Measurements from ENCODE around the gene TRIM32. TPM values are rescaled to one million over a fixed set of nuclear protein-coding genes. Genes with fewer than 3 reads are reported as not detected.
A peak's percentile ranks its signal among the peaks of the same experiment; 100 is the strongest.

Gene TRIM32
- total RNA-seq, 1 donor from 2014 or later, result 33.7 TPM

GRCh38 chr9:116700882-116701865 is 14.1 kb downstream of the TRIM32 start:
- no peak overlapping the region for H3K4me2 ChIP-seq (ENCODE audit: low read length)
- Mint-ChIP-seq H3K4me3 (ENCODE audit: unreplicated experiment) (no peak overlapping the region), H3K36me3 (ENCODE audit: low read depth, unreplicated experiment) (peaks cover 27% of the 10 kb centered on the region), H3K4me1 (ENCODE audit: low read depth, unreplicated experiment) (peaks cover 14% of the 10 kb centered on the region), H3K9me3 (ENCODE audit: unreplicated experiment) (no peaks in the 10 kb centered on the region), H3K27ac (ENCODE audit: unreplicated experiment) (peak overlapping the region; percentile 49), H3K27me3 (ENCODE audit: low read depth, unreplicated experiment) (no peaks in the 10 kb centered on the region)
- peaks cover 17% of the 10 kb centered on the region for H3K4me1 ChIP-seq (ENCODE audit: insufficient read depth, low read length)
- no peak overlapping the region for H2AFZ ChIP-seq (ENCODE audit: low read depth, low read length)
- H3K79me2 ChIP-seq (ENCODE audit: insufficient read depth, low read length), result peaks cover 55% of the 10 kb centered on the region
- FAIRE-seq (peak; percentile 64), DNase-seq (ENCODE audit: low read depth) (no peak)
- H3K27ac ChIP-seq (ENCODE audit: low read depth, low read length), result no peak overlapping the region
- H3K27me3 ChIP-seq (ENCODE audit: insufficient read depth, low read length), result no peaks in the 10 kb centered on the region
- H3K36me3 ChIP-seq (ENCODE audit: insufficient read depth, low read length), result peaks cover 33% of the 10 kb centered on the region
- no peak overlapping the region for H3K9ac ChIP-seq (ENCODE audit: low read length)
- TF ChIP-seq CTCF (IDR thresholded peaks at IDR 0.05; ENCODE audit: insufficient read depth, low read depth, low read length) (no peak), EZH2 (IDR thresholded peaks at IDR 0.05; ENCODE audit: insufficient read depth, low read length) (no peak)
- H4K20me1 ChIP-seq (ENCODE audit: insufficient read depth, low read length), result peaks cover 66% of the 10 kb centered on the region
- H3K9me3 ChIP-seq (ENCODE audit: insufficient read depth, low read depth, low read length), result no peaks in the 10 kb centered on the region
- H3K4me3 ChIP-seq (ENCODE audit: insufficient read depth, low read depth, low read length), result no peak overlapping the region

GRCh38 chr9:116701940-116702642 is 15.0 kb downstream of the TRIM32 start:
- H3K79me2 ChIP-seq (ENCODE audit: insufficient read depth, low read length), result peaks cover 50% of the 10 kb centered on the region
- H3K4me2 ChIP-seq (ENCODE audit: low read length), result no peak overlapping the region
- no peaks in the 10 kb centered on the region for H3K9me3 ChIP-seq (ENCODE audit: insufficient read depth, low read depth, low read length)
- H3K36me3 Mint-ChIP-seq (ENCODE audit: low read depth, unreplicated experiment), result peaks cover 27% of the 10 kb centered on the region
- H3K36me3 ChIP-seq (ENCODE audit: insufficient read depth, low read length), result peaks cover 33% of the 10 kb centered on the region
- DNase-seq (ENCODE audit: low read depth), result no peak
- H3K9me3 Mint-ChIP-seq (ENCODE audit: unreplicated experiment), result no peaks in the 10 kb centered on the region
- H2AFZ ChIP-seq (ENCODE audit: low read depth, low read length), result no peak overlapping the region
- no peaks in the 10 kb centered on the region for H3K27me3 Mint-ChIP-seq (ENCODE audit: low read depth, unreplicated experiment)
- H3K4me1 ChIP-seq (ENCODE audit: insufficient read depth, low read length), result peaks cover 14% of the 10 kb centered on the region
- no peaks in the 10 kb centered on the region for H3K27me3 ChIP-seq (ENCODE audit: insufficient read depth, low read length)
- peaks cover 65% of the 10 kb centered on the region for H4K20me1 ChIP-seq (ENCODE audit: insufficient read depth, low read length)
- H3K4me3 Mint-ChIP-seq (ENCODE audit: unreplicated experiment), result no peak overlapping the region
- FAIRE-seq, result no peak
- H3K9ac ChIP-seq (ENCODE audit: low read length), result no peak overlapping the region
- H3K27ac Mint-ChIP-seq (ENCODE audit: unreplicated experiment), result no peak overlapping the region
- no peak overlapping the region for H3K27ac ChIP-seq (ENCODE audit: low read depth, low read length)
- TF ChIP-seq CTCF (IDR thresholded peaks at IDR 0.05; ENCODE audit: insufficient read depth, low read depth, low read length) (no peak), EZH2 (IDR thresholded peaks at IDR 0.05; ENCODE audit: insufficient read depth, low read length) (no peak)
- H3K4me1 Mint-ChIP-seq (ENCODE audit: low read depth, unreplicated experiment), result peaks cover 13% of the 10 kb centered on the region
- no peak overlapping the region for H3K4me3 ChIP-seq (ENCODE audit: insufficient read depth, low read depth, low read length)

All from astrocyte (in vitro differentiated cells and primary cell).